Endothelial cell of umbilical vein (primary cell): ENCODE data around the gene TYW3.

Experiments
- CTCF ChIP-seq, 2 donors: IDR thresholded peaks; 1 replicate in 1 of 2; 2 replicates in 1 of 2; pipeline ENCODE4 v1.5.1; 2011; ENCODE audit warnings: low read length in 2 of 2, mild to moderate bottlenecking in 2 of 2, moderate library complexity in 2 of 2, control low read depth in 1 of 2, inconsistent platforms in 1 of 2, low read depth in 1 of 2; ENCODE audit not compliant: insufficient read depth in 1 of 2; ENCODE audit errors: extremely low read depth in 1 of 2
- EZH2 ChIP-seq: IDR thresholded peaks from 2 replicates; pipeline ENCODE4 v1.6.1; 2012; ENCODE audit warnings: borderline replicate concordance, low read depth, mild to moderate bottlenecking, moderate library complexity, low read length, inconsistent platforms; ENCODE audit not compliant: severe bottlenecking
- POLR2A ChIP-seq: IDR thresholded peaks from 2 replicates; pipeline ENCODE4 v1.6.1; 2012; ENCODE audit warnings: low read depth, mild to moderate bottlenecking, control low read depth, low read length

- no peak for TF ChIP-seq EZH2
- TF ChIP-seq CTCF (IDR thresholded peaks at IDR 0.05; ENCODE audit: extremely low read depth in 1 of 2, insufficient read depth in 1 of 2, low read depth in 1 of 2, low read length in 2 of 2), result no peak
- TF ChIP-seq POLR2A, result no peak
Measured at GRCh38 chr1:74777525-74777924, 44.6 kb downstream of the TYW3 start.
